HG03520 (cell line): ENCODE results near the gene HDAC8.
"Not testable (repeated sequence)": the region's sequence is repeated elsewhere in the genome, so short reads cannot be mapped to it uniquely, and the experiment has no call there.

Source experiments
- ATAC-seq: cut with Tn5 transposase; IDR thresholded peaks from one replicate; pipeline ENCODE4 v1.9.1; 2021; ENCODE audit warnings: mild to moderate bottlenecking, moderate library complexity; ENCODE audit not compliant: unreplicated experiment

HDAC8 gene

DNA sequence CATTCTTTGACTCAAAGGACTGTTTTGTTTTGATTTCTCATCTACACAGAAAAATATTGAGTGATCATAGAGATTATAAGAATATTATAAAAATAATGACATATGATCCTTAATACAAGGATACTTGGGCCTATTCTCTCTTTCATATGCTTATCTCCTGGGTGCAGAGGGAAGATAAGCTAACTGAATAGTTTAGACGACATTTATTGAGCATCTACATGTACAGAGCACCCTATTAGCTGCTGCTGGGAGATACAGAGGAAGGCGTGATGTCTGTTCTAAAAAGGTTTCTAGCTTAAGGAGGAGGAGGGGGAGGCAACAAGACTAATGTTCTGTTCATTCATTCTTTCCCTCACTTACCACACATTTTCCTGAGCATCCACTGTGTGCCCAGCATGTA lies 106.8 kb downstream of the HDAC8 start:
- ATAC-seq = no peak

DNA sequence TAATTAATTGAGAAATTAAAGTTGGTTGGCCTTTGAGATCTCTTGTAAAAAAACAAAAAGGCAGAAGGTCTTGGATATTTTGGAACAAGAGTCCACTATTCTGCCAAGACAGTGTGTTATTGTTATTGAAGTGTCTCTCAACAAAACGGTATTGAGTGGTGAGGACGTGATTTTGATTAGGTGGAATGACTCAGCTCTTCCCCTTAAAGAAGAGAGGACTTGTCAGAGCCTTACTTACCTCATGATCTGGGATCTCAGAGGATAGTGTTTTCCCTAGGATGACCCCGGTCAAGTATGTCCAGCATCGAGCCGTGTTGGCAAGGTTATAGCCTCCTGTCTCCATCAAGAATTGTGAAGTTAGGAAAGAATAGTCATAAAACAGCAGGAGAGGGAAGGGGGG lies 110.9 kb downstream of the HDAC8 start:
- no peak for ATAC-seq

DNA sequence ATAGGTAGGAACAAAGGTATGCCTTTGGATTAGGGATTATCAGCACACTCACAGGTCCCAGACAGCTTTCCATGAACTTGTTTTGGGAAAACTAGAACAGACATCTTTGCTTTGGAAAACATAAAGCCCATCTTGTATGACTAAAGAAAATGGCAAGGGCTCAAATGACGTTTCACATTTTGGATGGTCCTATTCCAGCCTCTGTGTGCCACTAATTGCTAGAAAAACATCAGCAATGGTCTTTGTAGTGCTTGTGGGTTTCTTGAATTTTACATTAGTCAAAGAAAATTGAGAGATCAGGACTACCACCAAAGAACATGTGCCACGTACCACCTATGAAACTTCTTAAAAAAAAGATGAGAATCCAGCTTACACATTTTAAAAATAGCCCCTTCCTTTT lies 111.4 kb downstream of the HDAC8 start:
- no peak for ATAC-seq

DNA sequence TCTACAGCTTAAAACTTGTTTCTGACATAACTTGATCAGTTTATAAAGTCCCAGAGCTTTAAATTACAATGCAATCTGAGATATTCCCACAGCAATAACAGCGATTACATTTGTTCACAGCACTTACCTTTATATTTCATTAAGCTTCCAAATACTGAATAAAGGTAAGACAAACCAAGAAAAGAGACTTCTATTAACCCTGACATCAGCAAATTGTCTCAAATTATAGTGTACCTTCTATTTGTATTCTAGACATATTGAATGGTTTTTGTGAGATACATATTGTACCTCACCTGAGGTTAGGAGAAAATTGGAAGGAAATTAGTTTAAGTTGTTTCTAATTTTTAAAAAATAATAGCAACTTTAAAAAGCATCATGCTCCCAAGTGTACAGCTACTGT lies 111.9 kb downstream of the HDAC8 start:
- no peak for ATAC-seq

DNA sequence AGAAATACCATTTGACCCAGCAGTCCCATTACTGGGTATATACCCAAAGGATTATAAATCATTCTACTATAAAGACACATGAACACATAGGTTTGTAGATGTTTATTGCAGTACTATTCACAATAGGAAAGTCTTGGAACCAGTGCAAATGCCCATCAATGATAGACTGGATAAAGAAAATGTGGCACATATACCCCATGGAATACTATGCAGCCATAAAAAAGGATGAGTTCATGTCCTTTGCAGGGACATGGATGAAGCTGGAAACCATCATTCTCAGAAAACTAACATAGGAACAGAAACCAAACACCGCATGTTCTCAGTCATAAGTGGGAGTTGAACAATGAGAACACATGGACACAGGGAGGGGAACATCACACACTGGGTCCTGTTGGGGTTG lies 123.6 kb downstream of the HDAC8 start:
- ATAC-seq = not testable (repeated sequence)

DNA sequence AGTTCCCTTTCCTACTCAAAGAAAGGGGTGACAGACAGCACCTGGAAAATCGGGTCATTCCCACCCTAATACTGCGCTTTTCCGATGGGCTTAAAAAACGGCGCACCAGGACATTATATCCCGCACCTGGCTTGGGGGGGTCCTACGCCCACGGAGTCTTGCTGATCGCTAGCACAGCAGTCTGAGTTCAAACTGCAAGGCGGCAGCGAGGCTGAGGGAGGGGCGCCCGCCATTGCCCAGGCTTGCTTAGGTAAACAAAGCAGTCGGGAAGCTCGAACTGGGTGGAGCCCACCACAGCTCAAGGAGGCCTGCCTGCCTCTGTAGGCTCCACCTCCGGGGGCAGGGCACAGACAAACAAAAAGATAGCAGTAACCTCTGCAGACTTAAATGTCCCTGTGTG lies 131.9 kb downstream of the HDAC8 start:
- not testable (repeated sequence) for ATAC-seq

DNA sequence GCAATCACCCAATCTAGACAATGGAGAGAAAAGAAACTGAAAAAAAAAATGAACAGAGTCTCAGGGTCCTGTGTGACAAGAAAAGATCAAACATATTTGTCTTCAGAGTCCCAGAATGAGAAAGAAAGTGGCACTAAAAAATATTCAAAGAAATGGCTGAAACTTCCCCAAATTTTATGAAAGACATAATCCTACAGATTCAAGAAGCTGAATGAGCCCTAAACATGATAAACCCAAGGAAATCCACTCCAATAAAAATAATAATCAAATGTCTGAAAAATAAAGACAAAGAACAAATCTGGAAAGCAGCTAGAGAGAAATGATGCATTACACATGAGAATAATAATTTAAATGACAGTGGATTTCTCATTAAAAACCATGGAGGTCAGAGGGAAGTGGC lies 136.6 kb downstream of the HDAC8 start:
- ATAC-seq = no peak

DNA sequence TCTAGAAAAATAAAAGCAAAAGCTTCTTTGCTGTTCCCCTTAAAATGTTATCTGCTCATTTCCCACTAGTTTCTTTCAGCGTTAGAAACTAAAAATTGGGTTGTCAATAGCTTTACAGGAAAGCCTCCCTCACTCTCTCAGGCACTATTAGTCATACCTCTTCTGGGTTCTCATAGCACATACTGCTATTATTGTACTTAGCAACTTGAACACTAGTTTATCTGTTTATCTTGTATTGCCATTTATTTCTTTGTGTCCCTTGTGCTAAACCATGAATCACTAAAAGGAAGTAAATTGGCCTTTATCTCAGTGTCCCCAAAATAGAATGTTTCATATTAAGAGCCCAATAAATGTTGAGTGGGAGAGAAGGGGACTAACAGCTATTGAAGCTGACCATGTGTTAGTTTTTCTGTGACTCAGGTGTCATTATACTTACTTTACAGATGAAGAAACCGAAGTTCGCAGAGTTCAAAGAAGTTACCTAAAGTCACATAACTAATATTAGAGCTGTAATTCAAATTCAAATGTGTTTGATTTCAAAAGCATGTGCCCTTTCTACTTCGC lies 142.2 kb downstream of the HDAC8 start:
- ATAC-seq = no peak

DNA sequence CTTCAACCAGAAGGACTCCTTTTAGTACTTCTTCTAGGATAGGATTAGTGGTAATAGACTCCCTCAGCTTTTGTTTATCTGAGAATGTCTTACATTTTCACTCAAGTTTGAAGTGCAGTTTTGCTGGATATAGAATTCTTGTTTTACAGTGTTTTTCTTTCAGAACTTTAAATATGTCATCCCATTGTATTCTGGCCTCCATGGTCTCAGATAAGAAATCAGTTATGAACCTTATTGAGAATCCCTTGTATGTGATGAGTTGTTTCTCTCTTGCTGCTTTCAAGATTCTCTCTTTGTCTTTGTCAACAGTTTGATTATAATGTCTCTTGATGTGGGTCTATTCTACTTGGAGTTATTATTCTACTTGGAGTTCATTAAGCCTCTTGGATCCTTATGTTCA lies 150.8 kb downstream of the HDAC8 start:
- no peak for ATAC-seq

DNA sequence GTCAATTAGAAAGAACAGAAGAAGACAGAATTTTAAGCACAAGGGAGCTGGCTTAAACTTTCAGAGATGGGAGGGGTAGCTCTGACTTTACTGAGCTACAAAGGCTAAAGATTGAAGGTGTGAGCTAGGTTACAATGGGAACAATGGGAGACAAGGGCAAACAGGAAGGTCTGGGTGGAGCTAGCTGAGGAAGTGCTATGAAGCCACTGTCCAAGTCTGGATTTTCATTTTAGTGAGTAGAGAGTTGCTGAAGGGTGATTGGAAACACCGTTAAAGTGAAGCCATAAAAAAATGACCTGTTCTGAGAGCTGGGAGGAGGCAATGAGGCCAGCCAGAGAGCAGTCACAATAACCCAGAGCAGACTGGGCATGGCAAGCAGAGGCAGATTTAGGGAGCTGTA lies 162.7 kb downstream of the HDAC8 start:
- no peak for ATAC-seq

DNA sequence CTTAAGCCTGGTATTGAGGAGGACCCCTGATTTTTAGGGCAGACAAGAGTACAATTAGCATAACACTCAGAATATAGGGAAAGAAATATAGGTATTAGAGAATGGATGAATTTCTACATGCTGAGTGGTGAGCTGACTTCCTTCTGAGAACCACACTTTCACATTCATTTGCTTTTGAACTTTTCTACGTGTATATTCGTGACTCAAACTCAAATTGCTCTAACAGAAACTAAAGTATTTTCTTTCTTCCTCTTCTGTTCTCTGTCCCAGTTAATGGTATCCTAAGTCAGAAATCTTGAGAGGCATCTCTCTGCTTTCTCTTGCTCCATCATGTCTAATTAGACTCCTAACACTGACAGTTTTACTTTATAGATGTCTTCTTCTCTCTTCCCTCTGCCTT lies 163.8 kb downstream of the HDAC8 start:
- ATAC-seq = peak; percentile 69

DNA sequence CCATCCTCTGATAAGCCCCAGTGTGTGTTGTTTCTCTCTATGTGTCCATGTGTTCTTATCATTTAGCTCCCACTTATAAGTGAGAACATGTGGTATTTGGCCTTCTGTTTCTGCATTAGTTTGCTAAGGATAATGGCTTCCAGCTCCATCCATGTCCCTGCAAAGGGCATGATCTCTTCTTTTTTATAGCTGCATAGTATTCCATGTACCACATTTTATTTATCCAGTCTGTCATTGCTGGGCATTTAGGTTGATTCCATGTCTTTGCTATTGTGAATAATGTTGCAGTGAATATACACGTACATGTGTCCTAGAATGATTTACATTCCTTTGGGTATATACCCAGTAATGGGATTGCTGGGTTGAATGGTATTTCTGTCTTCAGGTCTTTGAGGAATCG lies 167.5 kb downstream of the HDAC8 start:
- not testable (repeated sequence) for ATAC-seq

DNA sequence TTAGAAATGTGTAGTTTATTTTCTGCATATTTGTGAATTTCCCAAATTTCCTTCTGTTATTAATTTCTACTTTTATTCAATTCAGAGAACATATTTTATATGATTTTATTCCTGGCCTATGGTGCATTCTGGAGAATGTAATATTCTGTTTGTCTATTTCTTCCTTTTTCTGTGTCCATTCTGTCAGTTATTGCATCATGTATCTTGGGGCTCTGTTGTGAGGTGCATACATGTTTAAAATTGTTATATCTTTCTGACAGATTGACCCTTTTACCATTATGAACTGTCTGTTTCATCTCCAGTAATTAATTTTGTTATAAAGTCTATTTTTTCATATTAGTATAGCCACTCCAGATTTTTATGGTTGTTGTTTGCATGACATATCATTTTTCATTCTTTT lies 170.0 kb downstream of the HDAC8 start:
- ATAC-seq = no peak

DNA sequence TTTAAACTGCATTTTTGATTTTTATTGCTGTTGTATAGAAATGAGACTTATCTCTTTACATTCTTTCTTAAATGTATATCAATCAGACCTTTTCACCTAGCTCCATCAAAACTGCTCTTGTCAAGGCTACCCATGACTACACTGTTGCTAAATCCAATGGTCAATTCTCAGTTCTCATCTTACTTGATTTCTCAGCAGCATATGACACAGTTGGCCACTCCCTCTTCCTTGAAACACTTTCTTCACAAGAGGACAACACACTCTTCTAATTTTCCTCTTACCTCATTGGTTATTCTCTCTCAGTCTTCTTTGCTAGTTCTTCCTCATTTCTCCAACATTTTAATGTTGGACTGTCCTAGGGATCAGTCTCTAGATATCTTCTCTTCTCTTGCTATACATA lies 172.8 kb downstream of the HDAC8 start:
- ATAC-seq = no peak

DNA sequence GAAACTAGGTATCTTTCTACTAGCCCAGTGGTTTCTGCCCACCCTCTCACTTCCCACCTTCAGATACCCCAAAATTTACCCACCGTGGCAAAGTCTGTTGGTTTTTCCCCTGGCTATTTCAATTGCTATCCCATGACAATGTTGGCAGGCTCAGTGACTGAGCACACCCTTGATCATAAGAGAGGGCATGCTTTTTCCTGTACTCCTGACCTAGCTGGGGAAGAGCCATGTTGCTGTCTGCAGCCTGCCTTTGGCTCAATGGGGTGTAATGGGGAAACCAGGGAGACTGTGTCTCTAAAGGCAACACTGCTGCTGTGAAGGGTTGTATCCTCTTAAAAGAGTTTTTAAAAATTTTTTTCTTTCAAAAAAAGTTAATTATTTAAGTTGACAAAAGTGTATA lies 176.5 kb downstream of the HDAC8 start:
- no peak for ATAC-seq

DNA sequence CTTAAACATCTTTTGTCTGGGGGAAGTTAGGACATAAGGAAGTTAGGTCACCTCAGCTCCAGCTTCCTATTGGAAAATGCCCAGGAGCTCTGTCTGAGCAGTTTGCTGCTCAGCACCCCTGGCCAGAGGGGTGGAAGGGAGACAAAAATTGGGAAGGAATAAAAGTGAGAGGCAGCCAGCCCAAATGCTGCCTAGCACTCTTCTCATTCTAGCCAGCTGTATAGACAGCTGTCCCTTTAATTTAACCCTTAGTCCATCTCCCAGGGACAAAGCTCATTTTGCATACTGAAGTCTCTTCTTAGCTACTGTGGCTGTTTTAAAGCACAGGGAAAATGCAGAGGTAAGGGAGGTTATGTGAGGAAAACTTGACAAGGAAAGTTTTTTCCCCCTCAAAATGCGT lies 177.4 kb downstream of the HDAC8 start:
- no peak for ATAC-seq

DNA sequence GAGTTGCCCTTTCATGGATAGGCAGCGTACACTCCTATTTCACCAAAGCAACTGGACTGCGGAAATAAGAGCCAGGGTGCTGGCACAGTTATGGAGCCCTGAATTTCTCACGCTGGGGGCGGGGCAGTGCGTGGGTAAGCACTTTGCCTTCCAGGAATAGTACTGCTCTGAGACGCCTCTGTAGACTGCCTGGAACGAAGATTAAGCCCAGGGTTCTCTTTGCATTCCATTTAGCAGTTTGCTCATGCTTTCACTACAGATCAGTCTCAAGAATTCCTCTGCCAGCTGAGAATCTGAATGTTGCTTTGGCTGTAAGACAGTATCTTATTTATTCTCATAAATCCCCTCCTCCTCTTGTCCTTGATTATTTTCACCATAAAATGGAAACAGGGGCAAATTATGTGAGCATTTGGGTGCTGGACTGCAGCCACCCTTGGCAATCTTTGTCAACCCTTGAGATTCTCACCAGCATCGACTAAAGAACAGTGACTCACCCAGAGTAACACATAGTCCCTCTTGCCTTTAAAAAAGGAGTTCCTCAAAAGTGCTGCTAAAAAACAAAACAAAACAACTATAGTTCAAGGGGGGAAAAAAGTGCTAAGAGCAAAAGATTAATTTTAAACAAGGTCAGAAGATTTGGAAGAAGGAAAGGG lies 178.0 kb downstream of the HDAC8 start:
- ATAC-seq = no peak

DNA sequence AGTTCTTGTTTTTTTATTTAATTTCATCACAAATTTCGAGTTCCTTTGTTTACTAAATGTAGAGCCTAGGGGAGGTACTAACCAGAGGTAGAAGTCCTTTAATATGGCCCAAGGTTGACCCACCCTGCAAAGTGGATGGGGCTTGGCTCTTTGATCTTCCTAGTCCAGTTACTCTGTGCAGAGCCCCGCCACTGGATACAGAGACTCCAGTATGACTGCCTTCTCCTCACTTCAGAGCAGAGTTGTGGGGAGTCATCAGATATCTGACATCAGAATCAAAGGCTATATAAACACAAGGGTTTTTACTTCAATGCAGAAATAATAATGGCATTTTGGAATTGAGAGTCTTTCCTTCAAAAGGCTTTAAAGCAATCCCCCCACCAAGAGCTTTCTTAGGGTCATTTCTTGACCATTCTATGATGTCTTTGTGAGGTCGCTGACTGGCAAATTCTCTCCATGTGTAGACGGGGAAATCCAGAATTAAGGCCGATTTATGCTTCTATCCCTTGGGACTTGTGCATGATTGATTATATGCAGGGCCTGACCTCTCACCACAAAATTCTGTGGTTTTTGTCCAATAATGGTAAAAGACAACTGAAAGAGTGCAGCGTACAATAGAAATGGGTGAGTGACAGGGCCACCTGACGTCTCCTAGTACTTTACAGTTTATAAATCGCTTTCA lies 178.7 kb downstream of the HDAC8 start:
- ATAC-seq = no peak

DNA sequence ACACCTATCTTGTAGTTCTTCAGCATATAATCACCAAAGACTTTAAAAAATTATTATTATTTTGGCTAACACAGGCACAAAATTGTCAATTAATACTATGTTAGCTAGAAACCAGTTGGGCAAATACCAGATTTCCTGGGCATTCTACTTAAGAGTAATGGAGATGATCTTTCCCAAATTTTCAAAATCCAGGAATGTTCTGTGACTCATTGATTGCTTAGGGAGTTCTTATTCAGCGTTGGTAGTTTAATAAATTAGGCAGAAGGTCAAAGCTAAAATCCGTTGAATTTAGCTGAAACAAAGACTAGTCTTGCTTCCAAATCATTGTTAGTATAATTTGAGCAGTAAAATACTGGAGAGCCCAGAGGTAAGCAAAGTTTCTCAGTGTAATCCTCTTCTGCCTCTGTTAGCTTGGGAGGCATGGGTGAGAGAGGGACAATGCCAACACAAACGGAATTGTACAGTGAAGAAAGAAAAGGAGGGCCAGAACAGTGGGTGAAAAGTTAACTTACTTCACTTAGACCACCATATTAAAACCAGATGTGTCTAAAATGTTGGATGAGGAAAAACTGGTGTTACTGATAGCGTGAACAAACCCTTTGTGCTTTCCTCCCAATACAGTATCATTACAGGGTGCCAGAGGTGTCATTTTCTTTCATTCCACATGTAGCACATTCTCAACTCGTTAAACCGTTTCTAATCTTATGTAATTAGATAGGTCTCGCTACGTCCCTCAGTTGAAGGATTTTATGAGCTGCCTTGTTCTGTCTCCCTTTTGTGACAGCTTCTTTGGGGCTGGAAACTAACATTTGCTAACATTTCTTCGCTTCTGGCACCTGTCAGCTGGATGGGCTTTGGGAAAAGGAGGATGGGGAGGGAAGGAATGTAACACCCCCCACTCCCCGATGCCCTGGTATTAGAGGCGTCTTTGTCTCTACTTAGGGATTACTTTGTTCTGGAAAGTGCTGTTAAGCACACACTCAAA lies 179.5 kb downstream of the HDAC8 start:
- no peak for ATAC-seq

DNA sequence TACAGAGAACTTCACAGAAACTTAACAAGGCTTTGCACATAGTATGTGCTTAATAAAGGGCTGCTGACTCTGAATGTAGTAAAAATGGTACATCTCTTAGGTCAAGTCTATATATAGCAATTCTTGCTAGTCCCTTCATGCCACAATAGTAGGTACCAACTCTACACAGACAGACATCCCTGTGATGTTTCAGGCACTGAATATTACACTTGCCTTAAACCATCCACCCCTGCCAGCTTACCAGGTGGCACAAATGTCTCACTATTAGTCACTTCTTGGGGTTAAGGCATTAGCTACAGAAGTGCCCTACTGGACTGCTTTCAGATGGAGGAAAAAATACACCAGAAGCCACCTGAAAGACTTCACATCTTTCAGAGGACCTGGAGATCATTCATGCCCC lies 180.6 kb downstream of the HDAC8 start:
- no peak for ATAC-seq

DNA sequence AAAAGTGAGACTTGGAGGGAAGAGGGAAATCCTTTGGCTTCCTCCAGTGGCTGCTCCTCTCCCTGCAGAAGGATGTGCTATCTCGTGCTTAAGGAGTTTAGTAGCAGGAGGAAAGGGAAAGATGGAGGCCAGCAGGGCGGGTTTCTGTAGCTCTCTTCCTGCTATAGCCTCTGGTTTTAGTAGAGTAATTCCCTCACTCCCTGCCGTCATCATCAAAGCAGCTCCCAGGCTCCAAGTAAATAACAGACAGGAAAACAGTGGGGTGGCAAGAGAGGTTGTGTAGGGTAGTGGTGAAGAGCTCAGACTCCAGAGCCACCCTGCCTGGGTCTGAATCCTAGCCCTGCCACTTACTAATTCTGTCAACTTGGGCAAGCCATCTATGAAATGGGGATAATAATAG lies 185.4 kb downstream of the HDAC8 start:
- no peak for ATAC-seq
